IMR-90 (cell line): Measurements from ENCODE around the gene ONECUT1. TPM values are rescaled to one million over a fixed set of nuclear protein-coding genes. Genes with fewer than 3 reads are reported as not detected.

Experiments
- ATAC-seq: fragments of 200-7000 bp; cut with Tn5 transposase; 2 replicates; pipeline ENCODE4 v1.9.1; 2020; ENCODE audit warnings: low read depth, mild to moderate bottlenecking, moderate library complexity
- BruUV-seq: library from RNA; stranded (reverse); fragments of 400-500 nt; replicated peaks from 2 replicates; lab custom pipeline; 2021; lab: Mats Ljungman, UMichigan
- CTCF ChIA-PET: fragments of 300-600 bp; formaldehyde crosslinking; extraction: SDS; loops from one replicate; lab custom pipeline; 2021; ENCODE audit warnings: antibody characterized with exemption; lab: Yijun Ruan, JAX
- POLR2A ChIA-PET: fragments of 300-600 bp; sonication (Branson Sonifier 250); formaldehyde crosslinking; loops from one replicate; lab custom pipeline; 2022; ENCODE audit warnings: antibody characterized with exemption; ENCODE audit not compliant: unreplicated experiment; lab: Charles Lee
- DNase-seq: peaks from one replicate; pipeline ENCODE4 v3.0.0; 2013
- H2AFZ ChIP-seq: replicated peaks from 2 replicates; pipeline ENCODE3; 2013; ENCODE audit warnings: low read length, mild to moderate bottlenecking; ENCODE audit not compliant: poor library complexity
- H2AK5ac ChIP-seq: 2 replicates; pipeline ENCODE4 v1.6.1; 2013; ENCODE audit warnings: low read depth, low read length, inconsistent platforms
- H2AK9ac ChIP-seq: replicated peaks from 2 replicates; pipeline ENCODE3; 2013; ENCODE audit warnings: mild to moderate bottlenecking, low read depth, low read length, moderate library complexity; ENCODE audit not compliant: poor library complexity
- H2BK120ac ChIP-seq: 2 replicates; pipeline ENCODE4 v1.6.1; 2013; ENCODE audit warnings: low read depth, low read length, inconsistent platforms
- H2BK15ac ChIP-seq: 3 replicates; pipeline ENCODE4 v1.6.1; 2013; ENCODE audit warnings: low read depth, low read length, inconsistent platforms
- H2BK20ac ChIP-seq: 2 replicates; pipeline ENCODE4 v1.6.1; 2013; ENCODE audit warnings: low read depth, mild to moderate bottlenecking, inconsistent platforms, low read length, moderate library complexity
- H2BK5ac ChIP-seq: 2 replicates; pipeline ENCODE4 v1.6.1; 2013; ENCODE audit warnings: mild to moderate bottlenecking, low read depth, low read length, inconsistent platforms; ENCODE audit not compliant: poor library complexity, severe bottlenecking
- H3K14ac ChIP-seq: replicated peaks from 2 replicates; pipeline ENCODE4 v1.6.1; 2013; ENCODE audit warnings: low read depth, low read length, inconsistent platforms
- H3K18ac ChIP-seq: 2 replicates; pipeline ENCODE4 v1.6.1; 2013; ENCODE audit warnings: low read depth, low read length, control low read depth
- H3K23ac ChIP-seq: 2 replicates; pipeline ENCODE4 v1.6.1; 2013; ENCODE audit warnings: low read depth, low read length, inconsistent platforms
- H3K27ac ChIP-seq: 2 replicates; pipeline ENCODE4 v1.5.1; 2013; ENCODE audit warnings: mild to moderate bottlenecking, control low read depth, low read length; ENCODE audit not compliant: insufficient read depth
- H3K27me3 ChIP-seq: 2 replicates; pipeline ENCODE4 v1.6.1; 2013; ENCODE audit warnings: low read length; ENCODE audit not compliant: control insufficient read depth, insufficient read depth
- H3K36me3 ChIP-seq: 2 replicates; pipeline ENCODE4 v1.6.1; 2013; ENCODE audit warnings: low read length, mixed read lengths; ENCODE audit not compliant: control insufficient read depth, insufficient read depth
- H3K4ac ChIP-seq: 2 replicates; pipeline ENCODE4 v1.6.1; 2013; ENCODE audit warnings: low read depth, low read length, inconsistent platforms
- H3K4me1 ChIP-seq: 2 replicates; pipeline ENCODE4 v1.6.1; 2013; ENCODE audit warnings: low read length, mixed read lengths; ENCODE audit not compliant: control insufficient read depth, insufficient read depth
- H3K4me2 ChIP-seq: 2 replicates; pipeline ENCODE4 v1.6.1; 2013; ENCODE audit warnings: low read depth, mild to moderate bottlenecking, control low read depth, low read length, moderate library complexity
- H3K4me3 ChIP-seq: 2 replicates; pipeline ENCODE4 v1.5.1; 2013; ENCODE audit warnings: low read depth, mild to moderate bottlenecking, control low read depth, low read length, moderate library complexity; ENCODE audit not compliant: insufficient read depth
- H3K56ac ChIP-seq: 2 replicates; pipeline ENCODE4 v1.6.1; 2013; ENCODE audit warnings: low read length, inconsistent platforms; ENCODE audit not compliant: insufficient read depth; ENCODE audit errors: extremely low read depth
- H3K79me1 ChIP-seq, 2 experiments: 2 replicates each; pipeline ENCODE4 v1.6.1; 2013; ENCODE audit warnings: low read length in 2 of 2, inconsistent platforms in 1 of 2, low read depth in 1 of 2
- H3K9ac ChIP-seq: 2 replicates; pipeline ENCODE4 v1.6.1; 2013; ENCODE audit warnings: low read depth, low read length, control low read depth
- H3K9me1 ChIP-seq: 2 replicates; pipeline ENCODE4 v1.6.1; 2013; ENCODE audit warnings: low read length, inconsistent platforms; ENCODE audit not compliant: insufficient read depth
- H3K9me3 ChIP-seq: 2 replicates; pipeline ENCODE4 v1.6.1; 2013; ENCODE audit warnings: low read length; ENCODE audit not compliant: control insufficient read depth, insufficient read depth
- H4K20me1 ChIP-seq: 2 replicates; pipeline ENCODE4 v1.6.1; 2013; ENCODE audit warnings: low read length, inconsistent platforms; ENCODE audit not compliant: insufficient read depth
- H4K5ac ChIP-seq: 2 replicates; pipeline ENCODE4 v1.6.1; 2013; ENCODE audit warnings: mild to moderate bottlenecking, low read depth, low read length, control low read depth
- H4K8ac ChIP-seq, 2 experiments: 2 replicates each; pipeline ENCODE4 v1.6.1; 2013; ENCODE audit warnings: low read depth in 2 of 2, low read length in 2 of 2, control low read depth in 1 of 2, inconsistent platforms in 1 of 2
- H4K91ac ChIP-seq: 2 replicates; pipeline ENCODE4 v1.6.1; 2013; ENCODE audit warnings: low read depth, low read length, inconsistent platforms; ENCODE audit not compliant: insufficient read depth
- BHLHE40 ChIP-seq: fragments of 150-350 bp; IDR thresholded peaks from 2 replicates; pipeline ENCODE4 v1.6.1; 2016; ENCODE audit warnings: mild to moderate bottlenecking, low read depth, low read length
- CEBPB ChIP-seq: IDR thresholded peaks from 2 replicates; pipeline ENCODE4 v1.6.1; 2012; ENCODE audit warnings: low read depth, low read length, improper control_type of control experiment
- CHD1 ChIP-seq: IDR thresholded peaks from 2 replicates; pipeline ENCODE4 v1.6.1; 2012; ENCODE audit warnings: low read depth, low read length, improper control_type of control experiment
- CTCF ChIP-seq: conservative IDR thresholded peaks from 2 replicates; pipeline ENCODE4 v1.5.1; 2012; ENCODE audit warnings: mild to moderate bottlenecking, low read depth, low read length, improper control_type of control experiment
- ELK1 ChIP-seq: fragments of 150-350 bp; IDR thresholded peaks from 2 replicates; pipeline ENCODE4 v1.6.1; 2016; ENCODE audit warnings: low read depth, mild to moderate bottlenecking, low read length, moderate library complexity, borderline replicate concordance
- FOS ChIP-seq: fragments of 150-350 bp; IDR thresholded peaks from 2 replicates; pipeline ENCODE4 v1.6.1; 2016; ENCODE audit warnings: low read depth, low read length
- MAFK ChIP-seq: IDR thresholded peaks from 2 replicates; pipeline ENCODE4 v1.6.1; 2012; ENCODE audit warnings: low read depth, low read length, improper control_type of control experiment
- MXI1 ChIP-seq: IDR thresholded peaks from 2 replicates; pipeline ENCODE4 v1.6.1; 2012; ENCODE audit warnings: low read depth, mild to moderate bottlenecking, low read length, moderate library complexity, borderline replicate concordance
- NFE2L2 ChIP-seq: fragments of 150-350 bp; IDR thresholded peaks from 2 replicates; pipeline ENCODE4 v1.6.1; 2016; ENCODE audit warnings: low read depth, mild to moderate bottlenecking, low read length
- POLR2A ChIP-seq: IDR thresholded peaks from 2 replicates; pipeline ENCODE4 v1.6.1; 2012; ENCODE audit warnings: mild to moderate bottlenecking, low read depth, low read length
- RAD21 ChIP-seq: IDR thresholded peaks from 2 replicates; pipeline ENCODE4 v1.6.1; 2012; ENCODE audit warnings: low read length, improper control_type of control experiment
- RCOR1 ChIP-seq: IDR thresholded peaks from 2 replicates; pipeline ENCODE4 v1.6.1; 2012; ENCODE audit warnings: mild to moderate bottlenecking, low read length, improper control_type of control experiment; ENCODE audit not compliant: insufficient replicate concordance
- RFX5 ChIP-seq: IDR thresholded peaks from 2 replicates; pipeline ENCODE4 v1.8.0; 2012; ENCODE audit warnings: low read depth, mild to moderate bottlenecking, low read length, moderate library complexity
- SMC3 ChIP-seq: fragments of 150-350 bp; IDR thresholded peaks from 2 replicates; pipeline ENCODE4 v1.6.1; 2016; ENCODE audit warnings: low read depth, mild to moderate bottlenecking, antibody characterized with exemption, low read length, moderate library complexity
- USF2 ChIP-seq: fragments of 150-350 bp; IDR thresholded peaks from 2 replicates; pipeline ENCODE4 v1.6.1; 2017; ENCODE audit warnings: mild to moderate bottlenecking, antibody characterized with exemption, low read length, low read depth
- WGBS, 2 experiments: methylation state at CpG; one replicate each; pipeline versions ENCODE4 v1.1.5 to v1.1.7; 2013; ENCODE audit warnings: missing lambda C conversion rate in 2 of 2; ENCODE audit not compliant: insufficient read length in 1 of 2; ENCODE audit errors: extremely low coverage in 2 of 2; 5-methylcytosine and 5-hydroxymethylcytosine counted together
- dilution Hi-C: fragments of 300-500 bp; cut with HindIII; formaldehyde crosslinking; loops from one replicate; pipeline ENCODE4 v1.14.3; 2018; ENCODE audit warnings: low sequenced_read_pairs; ENCODE audit not compliant: unreplicated experiment
- in situ Hi-C: fragments of 300-500 bp; cut with MboI; formaldehyde crosslinking; loops from 3 replicates; pipeline ENCODE4 v1.14.3; 2019; ENCODE audit warnings: low sequenced_read_pairs, inconsistent platforms, mixed read lengths
- intact Hi-C: fragments of 100-400 bp; cut with micrococcal nuclease; formaldehyde crosslinking; loops from 2 replicates; pipeline ENCODE4 v1.10.0; 2022
- polyA plus RNA-seq, 3 experiments: library from polyadenylated mRNA; depleted of rRNA; stranded (reverse); fragments of >200 nt; gene quantifications; 2 replicates each; pipeline ENCODE4 v1.2.3, GENCODE V29; 2012; ENCODE audit warnings: low replicate concordance in 1 of 3
- total RNA-seq: library from RNA; depleted of rRNA; stranded (reverse); fragments of >200 nt; gene quantifications from 2 replicates; pipeline ENCODE4 v1.2.3, GENCODE V29; 2012

The ONECUT1 gene
- total and polyA plus RNA-seq, 2 of the 4 experiments (the other 2 are of a cell fraction) = not detected

GRCh38 chr15:52731732-52732470 lies 58.2 kb downstream of the ONECUT1 start:
- H3K79me1 ChIP-seq = no peaks in the 10 kb centered on the region
- ChIA-PET POLR2A (no interaction called here), CTCF (no interaction called here)
- intact Hi-C loops (loop anchor here (5.0 to 10.0 kb wide), 2 partner anchors 167 to 400 kb away; partner anchors contain the start of gene ARPP19), in situ Hi-C loops (loop anchor here (10.0 kb wide), 1 partner anchor 397 kb away; no protein-coding TSS in a partner anchor), dilution Hi-C loops (no loop called here)
- no peak overlapping the region for H2BK15ac ChIP-seq
- no peaks in the 10 kb centered on the region for H3K27me3 ChIP-seq
- H3K56ac ChIP-seq = no peak overlapping the region
- no CpG with 5 or more reads among the region's 2 CpGs for WGBS, 2 experiments
- H3K14ac ChIP-seq = no peak overlapping the region
- no peak overlapping the region for H2BK20ac ChIP-seq
- H3K23ac ChIP-seq = no peak overlapping the region
- no peak overlapping the region for H2AK5ac ChIP-seq
- H2BK5ac ChIP-seq = no peak overlapping the region
- no peak overlapping the region for H2AFZ ChIP-seq
- no peak overlapping the region for H3K4ac ChIP-seq
- no peaks in the 10 kb centered on the region for H3K4me1 ChIP-seq
- H4K5ac ChIP-seq = no peak overlapping the region
- DNase-seq = no peak
- H4K20me1 ChIP-seq = no peaks in the 10 kb centered on the region
- H3K9me3 ChIP-seq = no peaks in the 10 kb centered on the region
- H3K9ac ChIP-seq = no peak overlapping the region
- H3K9me1 ChIP-seq = no peaks in the 10 kb centered on the region
- no peak overlapping the region for H3K4me3 ChIP-seq
- H2BK120ac ChIP-seq = no peak overlapping the region
- no peak overlapping the region for H4K8ac ChIP-seq
- TF ChIP-seq SMC3 = no peak
- TF ChIP-seq USF2 = no peak
- TF ChIP-seq RAD21 = no peak
- no peak for TF ChIP-seq MXI1
- TF ChIP-seq BHLHE40 = no peak
- TF ChIP-seq NFE2L2 = no peak
- TF ChIP-seq MAFK = no peak
- TF ChIP-seq CTCF = no peak
- TF ChIP-seq POLR2A = no peak
- no peak for TF ChIP-seq CHD1
- no peak for TF ChIP-seq RCOR1
- TF ChIP-seq ELK1 = no peak
- TF ChIP-seq FOS = no peak
- no peak for TF ChIP-seq RFX5
- TF ChIP-seq CEBPB = no peak
- BruUV-seq = no TSS peak
- H3K27ac ChIP-seq = no peak overlapping the region
- H4K91ac ChIP-seq = no peak overlapping the region
- H3K36me3 ChIP-seq = no peaks in the 10 kb centered on the region
- H2AK9ac ChIP-seq = no peak overlapping the region
- no peak for ATAC-seq
- no peak overlapping the region for H3K4me2 ChIP-seq
- no peak overlapping the region for H3K18ac ChIP-seq
